HCT116 (cell line): ENCODE results near the gene BDNF. TPM values are rescaled to one million over a fixed set of nuclear protein-coding genes. Genes with fewer than 3 reads are reported as not detected.

ENCODE experiments used
- ATAC-seq: fragments of 200-7000 bp; cut with Tn5 transposase; 2 replicates; pipeline ENCODE4 v1.9.1; 2020; ENCODE audit warnings: mild to moderate bottlenecking, moderate library complexity
- BruUV-seq: library from RNA; stranded (reverse); fragments of 400-500 nt; replicated peaks from 2 replicates; lab custom pipeline; 2021; lab: Mats Ljungman, UMichigan
- CTCF ChIA-PET: fragments of 300-600 bp; sonication (Branson Sonifier 250); formaldehyde crosslinking; loops from one replicate; lab custom pipeline; 2021; ENCODE audit warnings: antibody characterized with exemption; lab: Charles Lee
- POLR2A ChIA-PET: fragments of 300-600, 350-600 bp; sonication (Branson Sonifier 250); formaldehyde crosslinking; loops from one replicate; lab custom pipeline; 2021; ENCODE audit warnings: antibody characterized with exemption; lab: Charles Lee
- RAD21 ChIA-PET, 2 experiments: fragments of 300-600 bp; sonication (Branson Sonifier 250); formaldehyde crosslinking; loops; one replicate each; lab custom pipeline; 2023; ENCODE audit warnings: low total read pairs in 2 of 2; ENCODE audit not compliant: uncharacterized antibody in 2 of 2, unreplicated experiment in 2 of 2, low non-redundant PET in 1 of 2; lab: Charles Lee
- DNase-seq: peaks from one replicate; pipeline ENCODE4 v3.0.0-alpha.2; 2010; ENCODE audit warnings: low read depth, low spot score
- H2AFZ ChIP-seq: fragments of 200-600 bp; shearing (Covaris generic), sonication (generic); 2 replicates; pipeline ENCODE4 v1.6.1; 2017; ENCODE audit warnings: low read depth, mixed run types, mixed read lengths, antibody characterized with exemption, low read length; ENCODE audit not compliant: poor library complexity, severe bottlenecking
- H3K27ac ChIP-seq: 2 replicates; pipeline ENCODE4 v1.5.1; 2012; ENCODE audit warnings: low read depth, low read length
- H3K27me3 ChIP-seq: fragments of 200-600 bp; sonication (generic); 2 replicates; pipeline ENCODE4 v1.6.1; 2016; ENCODE audit warnings: mixed run types, low read length, mixed read lengths; ENCODE audit not compliant: insufficient read depth
- H3K36me3 ChIP-seq, 2 experiments: fragments of 200-500 bp in 1 of 2; fragments of 200-600 bp in 1 of 2; sonication (Bioruptor generic) in 1 of 2; sonication (generic) in 1 of 2; 2 replicates each; pipeline versions ENCODE4 v1.5.1 to v1.6.1; 2014 to 2016; ENCODE audit warnings: low read length in 2 of 2, inconsistent platforms in 1 of 2, mixed read lengths in 1 of 2, mixed run types in 1 of 2; ENCODE audit not compliant: insufficient read depth in 2 of 2, control insufficient read depth in 1 of 2
- H3K4me1 ChIP-seq, 2 experiments: fragments of 200-600 bp in 1 of 2; sonication (generic) in 1 of 2; 2 replicates each; pipeline versions ENCODE4 v1.5.1 to v1.6.1; 2012 to 2017; ENCODE audit warnings: low read length in 2 of 2, inconsistent platforms in 1 of 2, mild to moderate bottlenecking in 1 of 2, mixed read lengths in 1 of 2, mixed run types in 1 of 2, moderate library complexity in 1 of 2; ENCODE audit not compliant: insufficient read depth in 2 of 2, control insufficient read depth in 1 of 2
- H3K4me2 ChIP-seq: fragments of 200-600 bp; sonication (generic); 2 replicates; pipeline ENCODE4 v1.6.1; 2017; ENCODE audit warnings: mixed run types, low read length, mixed read lengths
- H3K4me3 ChIP-seq, 2 experiments: fragments of 200-600 bp in 1 of 2; sonication (generic) in 1 of 2; replicated peaks in 1 of 2; 2 replicates each; pipeline ENCODE4 v1.5.1; 2011 to 2016; ENCODE audit warnings: low read length in 2 of 2, control low read depth in 1 of 2, low read depth in 1 of 2, mild to moderate bottlenecking in 1 of 2, mixed read lengths in 1 of 2, mixed run types in 1 of 2
- H3K79me2 ChIP-seq: fragments of 200-600 bp; sonication (generic); 2 replicates; pipeline ENCODE4 v1.6.1; 2017; ENCODE audit warnings: mild to moderate bottlenecking, mixed run types, low read length, moderate library complexity, mixed read lengths; ENCODE audit not compliant: insufficient read depth
- H3K9ac ChIP-seq: fragments of 200-600 bp; sonication (generic); 2 replicates; pipeline ENCODE4 v1.6.1; 2016; ENCODE audit warnings: low read length, mixed read lengths
- H3K9me2 ChIP-seq: fragments of 200-600 bp; sonication (generic), shearing (Covaris generic); 2 replicates; pipeline ENCODE4 v1.6.1; 2017; ENCODE audit warnings: mixed run types, mild to moderate bottlenecking, moderate library complexity; ENCODE audit not compliant: insufficient read depth
- H3K9me3 ChIP-seq, 2 experiments: fragments of 200-500 bp in 1 of 2; fragments of 200-600 bp in 1 of 2; sonication (Bioruptor generic) in 1 of 2; sonication (generic) in 1 of 2; 2 replicates each; pipeline ENCODE4 v1.6.1; 2014 to 2017; ENCODE audit warnings: low read length in 2 of 2, mixed read lengths in 2 of 2, inconsistent platforms in 1 of 2, low read depth in 1 of 2, mild to moderate bottlenecking in 1 of 2, mixed run types in 1 of 2, moderate library complexity in 1 of 2; ENCODE audit not compliant: control insufficient read depth in 1 of 2, insufficient read depth in 1 of 2
- H4K20me1 ChIP-seq: fragments of 200-600 bp; sonication (generic), shearing (Covaris generic); 2 replicates; pipeline ENCODE4 v1.6.1; 2017; ENCODE audit warnings: mixed run types, mild to moderate bottlenecking, moderate library complexity; ENCODE audit not compliant: insufficient read depth
- ATF3 ChIP-seq: IDR thresholded peaks from 2 replicates; pipeline ENCODE4 v1.6.1; 2012
- CBX3 ChIP-seq: IDR thresholded peaks from 2 replicates; pipeline ENCODE4 v1.6.1; 2012; ENCODE audit warnings: low read depth
- CEBPB ChIP-seq: IDR thresholded peaks from 2 replicates; pipeline ENCODE4 v1.6.1; 2012; ENCODE audit warnings: low read depth
- EZH2 ChIP-seq: fragments of 200-600 bp; sonication (generic); IDR thresholded peaks from 2 replicates; pipeline ENCODE4 v1.6.1; 2017; ENCODE audit warnings: antibody characterized with exemption, mixed run types
- MAX ChIP-seq: IDR thresholded peaks from 2 replicates; pipeline ENCODE4 v1.6.1; 2012
- POLR2AphosphoS5 ChIP-seq: IDR thresholded peaks from 2 replicates; pipeline ENCODE4 v1.6.1; 2011; ENCODE audit warnings: mild to moderate bottlenecking, low read depth, low read length, moderate library complexity
- RAD21 ChIP-seq: IDR thresholded peaks from 2 replicates; pipeline ENCODE4 v1.6.1; 2012; ENCODE audit warnings: low read depth, mild to moderate bottlenecking
- REST ChIP-seq: IDR thresholded peaks from 2 replicates; pipeline ENCODE4 v1.6.1; 2012; ENCODE audit warnings: low read depth
- SP1 ChIP-seq: IDR thresholded peaks from 2 replicates; pipeline ENCODE4 v1.6.1; 2012; ENCODE audit warnings: low read depth
- SRF ChIP-seq: IDR thresholded peaks from 2 replicates; pipeline ENCODE4 v1.6.1; 2012; ENCODE audit warnings: low read depth
- YY1 ChIP-seq: IDR thresholded peaks from 2 replicates; pipeline ENCODE4 v1.6.1; 2011; ENCODE audit warnings: low read length, low read depth, moderate library complexity, mild to moderate bottlenecking; ENCODE audit not compliant: insufficient replicate concordance; ENCODE audit errors: extremely low read depth
- ZBTB33 ChIP-seq: IDR thresholded peaks from 2 replicates; pipeline ENCODE4 v1.6.1; 2011; ENCODE audit warnings: mild to moderate bottlenecking, low read length, moderate library complexity; ENCODE audit not compliant: insufficient replicate concordance; ENCODE audit errors: extremely low read depth
- ZFX ChIP-seq: fragments of 450-650 bp; IDR thresholded peaks from 2 replicates; pipeline ENCODE4 v1.6.1; 2017
- ZNF274 ChIP-seq: fragments of 200-500 bp; sonication (Bioruptor generic); IDR thresholded peaks from 2 replicates; pipeline ENCODE4 v1.6.1; 2014; ENCODE audit warnings: mild to moderate bottlenecking, low read depth, low read length, inconsistent platforms
- intact Hi-C: fragments of 100-400 bp; cut with micrococcal nuclease; formaldehyde crosslinking; loops from 2 replicates; pipeline ENCODE4 v1.10.0; 2022
- total RNA-seq: library from RNA; stranded (reverse); gene quantifications from one replicate; pipeline ENCODE4 v1.2.1, GENCODE V29; 2021; ENCODE audit not compliant: unreplicated experiment

The BDNF gene
- total RNA-seq, 1 experiment from 2014 or later, result 22.0 TPM

- ChIA-PET RAD21 (no interaction called here), POLR2A (no interaction called here), CTCF (no interaction called here)
- H2AFZ ChIP-seq, result no peak overlapping the region
- no peak overlapping the region for H3K4me2 ChIP-seq
- no peak overlapping the region for H3K27ac ChIP-seq
- peaks cover 4% of the 10 kb centered on the region; the same call in 1 of the 2 replicates for H4K20me1 ChIP-seq
- 0 out of 4 replicates have a peak, but pooled peaks cover 0 to 9% of the 10 kb centered on the region in 2 experiments for H3K36me3 ChIP-seq
- intact Hi-C loops, result no loop called here
- no TSS peak for BruUV-seq
- H3K9me2 ChIP-seq, result no peaks in the 10 kb centered on the region
- TF ChIP-seq SRF (no peak), CEBPB (no peak), SP1 (no peak), CBX3 (no peak), EZH2 (no peak), RAD21 (no peak), REST (no peak), ZFX (no peak), MAX (no peak), ATF3 (no peak), ZBTB33 (no peak), POLR2AphosphoS5 (no peak), YY1 (no peak), ZNF274 (no peak)
- H3K79me2 ChIP-seq, result peaks cover 89% of the 10 kb centered on the region
- no peaks in the 10 kb centered on the region for H3K27me3 ChIP-seq
- no peaks in the 10 kb centered on the region for H3K9me3 ChIP-seq
- no peak for DNase-seq
- H3K4me3 ChIP-seq, result no peak overlapping the region
- no peak for ATAC-seq
- H3K4me1 ChIP-seq, result peaks cover 0 to 11% of the 10 kb centered on the region in 2 experiments; a peak in 1 of 4 replicates
- H3K9ac ChIP-seq, result no peak overlapping the region
Observed at GRCh38 chr11:27673979-27674663, 26.1 kb downstream of the BDNF start.
